B cell (primary cell): Measurements from ENCODE around the gene GIMAP8.
A peak's percentile ranks its signal among the peaks of the same experiment; 100 is the strongest.

Experiments used
- CTCF ChIP-seq: fragments of 200-600 bp; IDR thresholded peaks from one replicate; pipeline ENCODE4 v1.8.0; 2022; ENCODE audit warnings: antibody characterized with exemption, mild to moderate bottlenecking
- EZH2 ChIP-seq: IDR thresholded peaks from 2 replicates; pipeline ENCODE4 v1.6.1; 2012; ENCODE audit warnings: borderline replicate concordance, low read depth, mild to moderate bottlenecking, moderate library complexity, low read length; ENCODE audit not compliant: insufficient read depth, poor library complexity, severe bottlenecking

- no peak for TF ChIP-seq EZH2
- peak; percentile 3 for TF ChIP-seq CTCF
Observed at GRCh38 chr7:150405584-150406311, 44.7 kb upstream of the GIMAP8 start.
